Vagina (tissue), 2 donors: ENCODE data around the gene CTSH. TPM values are rescaled to one million over a fixed set of nuclear protein-coding genes. Genes with fewer than 3 reads are reported as not detected.
A peak's percentile ranks its signal among the peaks of the same experiment; 100 is the strongest.

Source experiments
- DNase-seq, 2 donors: peaks; one replicate each; pipeline ENCODE4 v3.0.0-alpha.2; 2017; ENCODE audit errors: extremely low spot score in 2 of 2
- H3K27ac ChIP-seq: fragments of 200-600 bp; sonication (generic); one replicate; pipeline ENCODE4 v1.5.1; 2019
- H3K27me3 ChIP-seq: fragments of 200-600 bp; sonication (generic); one replicate; pipeline ENCODE4 v1.5.1; 2019
- H3K36me3 ChIP-seq, 2 donors: fragments of 200-600 bp; sonication (generic); one replicate each; pipeline ENCODE4 v1.5.1; 2017 to 2019
- H3K4me1 ChIP-seq: fragments of 200-600 bp; sonication (generic); one replicate; pipeline ENCODE4 v1.5.1; 2019
- H3K4me3 ChIP-seq, 2 donors: fragments of 200-600 bp; sonication (generic); 1 replicate in 1 of 2; 2 replicates in 1 of 2; pipeline ENCODE4 v1.5.1; 2016 to 2019
- H3K9me3 ChIP-seq: fragments of 200-600 bp; sonication (generic); one replicate; pipeline ENCODE4 v1.5.1; 2019
- CTCF ChIP-seq, 3 experiments: fragments of 450-650 bp in 2 of 3; fragments of 200-600 bp in 1 of 3; sonication (generic) in 1 of 3; IDR thresholded peaks; one replicate each; pipeline ENCODE4 v1.5.1; 2017 to 2019; ENCODE audit warnings: antibody characterized with exemption in 3 of 3, mild to moderate bottlenecking in 2 of 3, moderate library complexity in 2 of 3
- POLR2A ChIP-seq, 2 donors: fragments of 450-650 bp; IDR thresholded peaks; one replicate each; pipeline ENCODE4 v1.6.1; 2017; ENCODE audit warnings: antibody characterized with exemption in 2 of 2, mild to moderate bottlenecking in 2 of 2, moderate library complexity in 2 of 2
- POLR2AphosphoS5 ChIP-seq, 2 donors: sonication (generic); formaldehyde crosslinking; IDR thresholded peaks; one replicate each; pipeline ENCODE4 v1.9.0; 2017; ENCODE audit warnings: antibody characterized with exemption in 2 of 2, mild to moderate bottlenecking in 2 of 2, low read depth in 1 of 2; ENCODE audit not compliant: insufficient read depth in 1 of 2
- intact Hi-C: fragments of 100-400 bp; cut with DNase I; formaldehyde crosslinking; loops from one replicate; pipeline ENCODE4 v1.15.1; 2023
- total RNA-seq: library from RNA; depleted of rRNA; stranded (reverse); fragments of >200 nt; gene quantifications from one replicate; pipeline ENCODE4 v1.2.3, GENCODE V29; 2016

Gene CTSH
- total RNA-seq, 1 donor from 2014 or later, result 110 TPM

GRCh38 chr15:78923015-78923414, 21.8 kb downstream of the CTSH start:
- no peaks in the 10 kb centered on the region for H3K27me3 ChIP-seq
- no peaks in the 10 kb centered on the region for H3K4me1 ChIP-seq
- H3K4me3 ChIP-seq, result no peak overlapping the region
- TF ChIP-seq CTCF (IDR thresholded peaks at IDR 0.05), result no peak
- no peak for TF ChIP-seq POLR2A (IDR thresholded peaks at IDR 0.05)
- no peak for TF ChIP-seq POLR2AphosphoS5 (IDR thresholded peaks at IDR 0.05; ENCODE audit: insufficient read depth in 1 of 2, low read depth in 1 of 2)
- DNase-seq, result no peak
- intact Hi-C loops, result no loop called here
- H3K27ac ChIP-seq, result peak overlapping the region; percentile 31
- H3K9me3 ChIP-seq, result no peaks in the 10 kb centered on the region
- H3K36me3 ChIP-seq, result peaks cover 0 to 64% of the 10 kb centered on the region in 2 donors

DNA sequence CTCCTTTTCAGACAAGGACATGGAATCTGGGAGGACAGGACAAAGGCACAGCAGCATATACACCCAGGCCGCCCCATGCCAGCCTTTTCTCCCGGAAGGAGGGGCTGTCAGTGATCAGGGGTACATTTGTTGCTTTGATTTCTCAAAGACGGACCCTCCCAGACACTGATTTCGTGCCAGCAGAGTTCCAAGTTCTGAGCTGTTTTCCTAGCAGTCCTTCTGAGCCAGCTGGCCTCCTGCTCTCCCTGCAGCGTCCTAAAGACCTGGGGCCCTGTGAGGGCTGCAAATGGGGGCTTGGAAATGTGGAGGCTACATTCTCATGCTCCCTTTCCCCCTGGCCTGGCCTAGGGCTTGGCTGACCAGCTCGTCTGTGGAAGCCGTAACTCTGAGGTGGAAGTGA, 22.3 kb downstream of the CTSH start:
- Histone ChIP-seq H3K27me3 (no peaks in the 10 kb centered on the region), H3K36me3 (peaks cover 0 to 59% of the 10 kb centered on the region in 2 donors), H3K4me3 (no peak overlapping the region), H3K27ac (peak overlapping the region; percentile 31), H3K9me3 (no peaks in the 10 kb centered on the region), H3K4me1 (peaks cover 4% of the 10 kb centered on the region)
- intact Hi-C loops, result no loop called here
- DNase-seq, result no peak
- no peak for TF ChIP-seq POLR2AphosphoS5 (IDR thresholded peaks at IDR 0.05; ENCODE audit: insufficient read depth in 1 of 2, low read depth in 1 of 2)
- TF ChIP-seq CTCF (IDR thresholded peaks at IDR 0.05), result no peak

- no peak for TF ChIP-seq CTCF (IDR thresholded peaks at IDR 0.05)
- peak in 1 of 2 donors; percentile 14 for TF ChIP-seq POLR2AphosphoS5 (IDR thresholded peaks at IDR 0.05; ENCODE audit: insufficient read depth in 1 of 2, low read depth in 1 of 2)
- no peak for TF ChIP-seq POLR2A (IDR thresholded peaks at IDR 0.05)
- intact Hi-C loops, result no loop called here
- H3K4me3 ChIP-seq, result no peak overlapping the region
- H3K36me3 ChIP-seq, result peaks cover 0 to 54% of the 10 kb centered on the region in 2 donors
- H3K9me3 ChIP-seq, result no peaks in the 10 kb centered on the region
- no peak overlapping the region for H3K27ac ChIP-seq
- DNase-seq, result no peak
- no peaks in the 10 kb centered on the region for H3K27me3 ChIP-seq
- H3K4me1 ChIP-seq, result peaks cover 10% of the 10 kb centered on the region
Observed at GRCh38 chr15:78921940-78922339, 22.9 kb downstream of the CTSH start.

GRCh38 chr15:78921517-78921916, 23.3 kb downstream of the CTSH start:
- Histone ChIP-seq H3K9me3 (no peaks in the 10 kb centered on the region), H3K27me3 (no peaks in the 10 kb centered on the region), H3K36me3 (peaks cover 0 to 53% of the 10 kb centered on the region in 2 donors), H3K27ac (no peak overlapping the region), H3K4me1 (peaks cover 14% of the 10 kb centered on the region), H3K4me3 (no peak overlapping the region)
- intact Hi-C loops, result no loop called here
- TF ChIP-seq POLR2A (IDR thresholded peaks at IDR 0.05), result no peak
- no peak for TF ChIP-seq CTCF (IDR thresholded peaks at IDR 0.05)
- no peak for TF ChIP-seq POLR2AphosphoS5 (IDR thresholded peaks at IDR 0.05; ENCODE audit: insufficient read depth in 1 of 2, low read depth in 1 of 2)
- DNase-seq, result no peak

DNA sequence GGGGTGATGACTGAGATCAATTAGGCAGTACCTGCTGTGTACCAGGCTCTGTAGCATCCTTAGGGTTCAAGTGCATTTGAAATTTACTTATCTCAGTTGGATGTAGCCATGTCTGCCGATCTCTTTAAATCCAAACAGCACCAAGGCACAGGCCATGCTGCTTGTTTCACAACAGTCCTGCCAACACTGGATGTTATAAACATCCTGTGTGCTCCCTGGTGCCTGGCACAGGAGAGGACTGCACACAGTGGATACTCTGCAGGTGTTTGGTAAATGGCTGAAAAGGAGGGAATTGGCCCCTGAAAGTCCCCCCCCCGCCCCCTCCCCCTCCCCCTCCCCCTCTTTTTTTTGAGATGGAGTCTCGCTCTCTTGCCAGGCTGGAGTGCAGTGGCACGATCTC, 27.0 kb downstream of the CTSH start:
- no peak for TF ChIP-seq POLR2A (IDR thresholded peaks at IDR 0.05)
- no peak for TF ChIP-seq POLR2AphosphoS5 (IDR thresholded peaks at IDR 0.05; ENCODE audit: insufficient read depth in 1 of 2, low read depth in 1 of 2)
- TF ChIP-seq CTCF (IDR thresholded peaks at IDR 0.05), result no peak
- Histone ChIP-seq H3K27ac (peak overlapping the region; percentile 90), H3K4me1 (peaks cover 47% of the 10 kb centered on the region), H3K36me3 (peaks cover 0 to 29% of the 10 kb centered on the region in 2 donors), H3K4me3 (no peak overlapping the region), H3K9me3 (no peaks in the 10 kb centered on the region), H3K27me3 (no peaks in the 10 kb centered on the region)
- no peak for DNase-seq
- intact Hi-C loops, result loop anchor here (10.0 kb wide), 1 partner anchor 57 kb away; no protein-coding TSS in a partner anchor
